HEK293 (cell line): ENCODE measurements around the gene OR1F1.
A peak's percentile ranks its signal among the peaks of the same experiment; 100 is the strongest.

Experiments used
- BCL11A ChIP-seq: fragments of 450-650 bp; formaldehyde crosslinking; IDR thresholded peaks from 2 replicates; pipeline ENCODE4 v1.5.1; 2016; ENCODE audit warnings: low read depth, missing biosample characterization, missing genetic modification characterization
- IKZF3 ChIP-seq: fragments of 450-650 bp; IDR thresholded peaks from 2 replicates; pipeline ENCODE4 v1.5.0; 2018; ENCODE audit warnings: missing biosample characterization, mild to moderate bottlenecking, missing genetic modification characterization, moderate library complexity
- OVOL3 ChIP-seq: fragments of 450-650 bp; formaldehyde crosslinking; IDR thresholded peaks from 2 replicates; pipeline ENCODE4 v1.5.1; 2016; ENCODE audit warnings: missing biosample characterization, missing genetic modification characterization
- PRDM2 ChIP-seq: fragments of 450-650 bp; formaldehyde crosslinking; IDR thresholded peaks from 2 replicates; pipeline ENCODE4 v1.5.1; 2016; ENCODE audit warnings: missing biosample characterization, missing genetic modification characterization, borderline replicate concordance
- TSHZ1 ChIP-seq: fragments of 450-650 bp; formaldehyde crosslinking; IDR thresholded peaks from 2 replicates; pipeline ENCODE4 v1.5.1; 2016; ENCODE audit warnings: missing biosample characterization, missing genetic modification characterization, borderline replicate concordance
- ZBTB1 ChIP-seq: fragments of 450-650 bp; formaldehyde crosslinking; IDR thresholded peaks from 2 replicates; pipeline ENCODE4 v1.5.1; 2016; ENCODE audit warnings: missing biosample characterization, missing genetic modification characterization
- ZNF157 ChIP-seq: fragments of 450-650 bp; formaldehyde crosslinking; IDR thresholded peaks from 2 replicates; pipeline ENCODE4 v1.5.1; 2016; ENCODE audit warnings: missing biosample characterization, missing genetic modification characterization
- ZNF223 ChIP-seq: fragments of 450-650 bp; formaldehyde crosslinking; IDR thresholded peaks from 2 replicates; pipeline ENCODE4 v1.5.1; 2016; ENCODE audit warnings: missing biosample characterization, missing genetic modification characterization
- ZNF280D ChIP-seq: fragments of 450-650 bp; formaldehyde crosslinking; IDR thresholded peaks from 2 replicates; pipeline ENCODE4 v1.5.1; 2016; ENCODE audit warnings: missing biosample characterization, missing genetic modification characterization
- ZNF292 ChIP-seq: fragments of 450-650 bp; formaldehyde crosslinking; IDR thresholded peaks from 2 replicates; pipeline ENCODE4 v1.5.1; 2016; ENCODE audit warnings: low read depth, missing biosample characterization, missing genetic modification characterization, borderline replicate concordance
- ZNF324 ChIP-seq: fragments of 450-650 bp; formaldehyde crosslinking; IDR thresholded peaks from 2 replicates; pipeline ENCODE4 v1.5.1; 2016; ENCODE audit warnings: missing biosample characterization, missing genetic modification characterization
- ZNF350 ChIP-seq: fragments of 450-650 bp; formaldehyde crosslinking; IDR thresholded peaks from 2 replicates; pipeline ENCODE4 v1.5.0; 2017; ENCODE audit warnings: missing biosample characterization, mild to moderate bottlenecking, missing genetic modification characterization
- ZNF354C ChIP-seq: fragments of 450-650 bp; formaldehyde crosslinking; IDR thresholded peaks from 2 replicates; pipeline ENCODE4 v1.5.1; 2016; ENCODE audit warnings: missing biosample characterization, missing genetic modification characterization, low read depth, borderline replicate concordance
- ZNF366 ChIP-seq: fragments of 450-650 bp; formaldehyde crosslinking; conservative IDR thresholded peaks from 2 replicates; pipeline ENCODE4 v1.5.1; 2016; ENCODE audit warnings: missing biosample characterization, missing genetic modification characterization
- ZNF518A ChIP-seq: fragments of 450-650 bp; formaldehyde crosslinking; conservative IDR thresholded peaks from 2 replicates; pipeline ENCODE4 v1.5.1; 2016; ENCODE audit warnings: low read depth, missing biosample characterization, missing genetic modification characterization
- ZNF560 ChIP-seq: fragments of 450-650 bp; formaldehyde crosslinking; IDR thresholded peaks from 2 replicates; pipeline ENCODE4 v1.5.1; 2017; ENCODE audit warnings: missing biosample characterization, missing genetic modification characterization, borderline replicate concordance
- ZNF600 ChIP-seq: fragments of 450-650 bp; formaldehyde crosslinking; IDR thresholded peaks from 2 replicates; pipeline ENCODE4 v1.5.1; 2016; ENCODE audit warnings: missing biosample characterization, missing genetic modification characterization
- ZNF623 ChIP-seq: fragments of 450-650 bp; formaldehyde crosslinking; IDR thresholded peaks from 2 replicates; pipeline ENCODE4 v1.5.1; 2016; ENCODE audit warnings: missing biosample characterization, missing genetic modification characterization
- ZNF830 ChIP-seq: fragments of 450-650 bp; IDR thresholded peaks from 2 replicates; pipeline ENCODE4 v1.5.0; 2018; ENCODE audit warnings: missing biosample characterization, missing genetic modification characterization, low read depth, mild to moderate bottlenecking, moderate library complexity
- ZNF843 ChIP-seq: fragments of 450-650 bp; formaldehyde crosslinking; IDR thresholded peaks from 2 replicates; pipeline ENCODE4 v1.5.1; 2016; ENCODE audit warnings: missing biosample characterization, missing genetic modification characterization

OR1F1 gene

GRCh38 chr16:3175157-3176093 lies 12.6 kb upstream of the OR1F1 start (continued):
- no peak for TF ChIP-seq ZNF560
- no peak for TF ChIP-seq ZNF354C (tag by site-specific recombination)
- 0 out of 2 replicates have a peak, but pooled peaks have one; percentile 59 for TF ChIP-seq ZNF324 (tag by site-specific recombination)
- no peak for TF ChIP-seq ZNF350 (tag by site-specific recombination)
- TF ChIP-seq ZNF518A (tag by site-specific recombination) = no peak
- no peak for TF ChIP-seq ZNF157 (tag by site-specific recombination)
- TF ChIP-seq BCL11A (tag by site-specific recombination) = no peak
- TF ChIP-seq ZNF843 = no peak
- peak; percentile 3; the same call in 1 of the 2 replicates for TF ChIP-seq IKZF3
- no peak for TF ChIP-seq ZBTB1 (tag by site-specific recombination)
- TF ChIP-seq ZNF223 = no peak
- no peak for TF ChIP-seq ZNF366
- no peak for TF ChIP-seq TSHZ1 (tag by site-specific recombination)
- TF ChIP-seq ZNF623 (tag by site-specific recombination) = no peak
- peak; percentile 64; the same call in 1 of the 2 replicates for TF ChIP-seq ZNF600 (tag by site-specific recombination)
- TF ChIP-seq OVOL3 (tag by site-specific recombination) = 0 out of 2 replicates have a peak, but pooled peaks have one; percentile 22
- no peak for TF ChIP-seq PRDM2 (tag by site-specific recombination)
- no peak for TF ChIP-seq ZNF830 (tag by site-specific recombination)
- TF ChIP-seq ZNF292 (tag by site-specific recombination) = no peak
- no peak for TF ChIP-seq ZNF280D (tag by site-specific recombination)
